ENCODE measurements around the gene INHBE.
"Not testable (repeated sequence)": the region's sequence is repeated elsewhere in the genome, so short reads cannot be mapped to it uniquely, and the experiment has no call there.

Gene INHBE

GRCh38 chr12:57431654-57432188 is 23.4 kb upstream of the INHBE start:
- in situ Hi-C loops (cut with MboI; ENCODE audit: low pct_unique_long_range_greater_than_20kb, low sequenced_read_pairs, unreplicated experiment) = no loop called here
- TF ChIP-seq CTCF (IDR thresholded peaks at IDR 0.05; ENCODE audit: extremely low read depth, insufficient read depth, missing control alignments) = no peak
- no peak for DNase-seq (ENCODE audit: low spot score)

GRCh38 chr12:57433370-57433769 is 21.7 kb upstream of the INHBE start:
- in situ Hi-C loops (cut with MboI; ENCODE audit: low pct_unique_long_range_greater_than_20kb, low sequenced_read_pairs, unreplicated experiment) = no loop called here
- TF ChIP-seq CTCF (IDR thresholded peaks at IDR 0.05; ENCODE audit: extremely low read depth, insufficient read depth, missing control alignments) = no peak
- no peak for DNase-seq (ENCODE audit: low spot score)

GRCh38 chr12:57434517-57435223 is 20.4 kb upstream of the INHBE start, which contains the start of gene INHBC:
Gene INHBC (plus strand): TSS chr12:57434784. CDS start chr12:57434887, 103 bp downstream.
- no peak for TF ChIP-seq CTCF (IDR thresholded peaks at IDR 0.05; ENCODE audit: extremely low read depth, insufficient read depth, missing control alignments)
- no peak for DNase-seq (ENCODE audit: low spot score)
- in situ Hi-C loops (cut with MboI; ENCODE audit: low pct_unique_long_range_greater_than_20kb, low sequenced_read_pairs, unreplicated experiment) = no loop called here

- in situ Hi-C loops (cut with MboI; ENCODE audit: low pct_unique_long_range_greater_than_20kb, low sequenced_read_pairs, unreplicated experiment) = no loop called here
- TF ChIP-seq CTCF (IDR thresholded peaks at IDR 0.05; ENCODE audit: extremely low read depth, insufficient read depth, missing control alignments) = no peak
- DNase-seq (ENCODE audit: low spot score) = no peak
These were observed 19.8 kb upstream of the INHBE start for GRCh38 chr12:57435293-57435692.

- no peak for DNase-seq (ENCODE audit: low spot score)
- no peak for TF ChIP-seq CTCF (IDR thresholded peaks at IDR 0.05; ENCODE audit: extremely low read depth, insufficient read depth, missing control alignments)
- in situ Hi-C loops (cut with MboI; ENCODE audit: low pct_unique_long_range_greater_than_20kb, low sequenced_read_pairs, unreplicated experiment) = no loop called here
These were observed 16.7 kb upstream of the INHBE start for GRCh38 chr12:57438400-57438799.

- in situ Hi-C loops (cut with MboI; ENCODE audit: low pct_unique_long_range_greater_than_20kb, low sequenced_read_pairs, unreplicated experiment) = no loop called here
- DNase-seq (ENCODE audit: low spot score) = no peak
- no peak for TF ChIP-seq CTCF (IDR thresholded peaks at IDR 0.05; ENCODE audit: extremely low read depth, insufficient read depth, missing control alignments)
These were observed 15.3 kb upstream of the INHBE start for GRCh38 chr12:57439762-57440266.

GRCh38 chr12:57441393-57441792 is 13.7 kb upstream of the INHBE start:
- DNase-seq (ENCODE audit: low spot score); in situ Hi-C loops (cut with MboI; ENCODE audit: low pct_unique_long_range_greater_than_20kb, low sequenced_read_pairs, unreplicated experiment): not testable (repeated sequence)
